Measurements from ENCODE around the gene CPTP. TPM values are rescaled to one million over a fixed set of nuclear protein-coding genes. Genes with fewer than 3 reads are reported as not detected.
A peak's percentile ranks its signal among the peaks of the same experiment; 100 is the strongest.

Gene CPTP
- total and polyA plus RNA-seq, 2 of the 13 experiments (the other 11 are each of a cell fraction or from before 2014, with no cell fraction given), result 5.5 to 9.3 TPM

DNA sequence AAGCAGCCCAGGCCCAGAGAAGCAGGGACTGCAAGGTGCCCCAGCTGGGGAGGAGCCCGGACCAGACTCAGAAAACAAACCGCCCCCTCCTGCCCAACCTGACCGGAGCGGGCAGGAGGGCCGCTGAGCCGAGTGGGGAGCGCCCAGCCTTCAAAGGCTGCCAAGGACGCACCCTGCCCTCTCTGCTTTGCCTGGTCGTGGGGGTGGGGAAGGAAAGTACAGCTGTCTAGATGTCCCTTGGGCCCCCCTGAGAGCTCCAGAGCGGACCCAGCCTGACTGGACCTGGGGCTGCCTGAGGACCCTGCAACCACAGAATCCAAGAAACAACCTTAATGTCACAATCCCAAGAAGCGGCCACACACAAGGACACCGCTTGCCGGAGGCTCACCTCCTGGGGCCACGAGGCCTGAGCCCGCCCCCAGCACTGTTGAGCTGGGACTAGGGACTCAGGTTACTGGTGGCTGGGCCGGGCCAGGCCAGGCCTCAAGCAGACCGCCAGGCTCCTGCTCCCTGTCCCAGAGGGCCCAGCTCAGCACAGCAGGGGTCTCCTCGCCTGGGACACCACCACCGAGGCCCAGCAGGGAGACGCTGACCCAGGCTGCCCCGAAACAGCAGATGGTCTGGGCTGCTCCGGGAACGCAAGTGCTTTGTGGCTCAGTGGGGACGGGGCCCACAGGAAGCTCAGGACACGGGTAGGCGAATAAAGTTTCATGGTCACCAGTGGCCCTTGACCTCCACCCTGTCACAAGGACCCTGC is 23.2 kb downstream of the CPTP start (continued):
- no peak for TF ChIP-seq U2AF1 (optimal IDR thresholded peaks at IDR 0.05; ENCODE audit: low read depth, low read length)
- peak; percentile 3; the same call in 1 of the 2 replicates for TF ChIP-seq HNF4A (CRISPR knock-in tag; IDR thresholded peaks at IDR 0.05)
- TF ChIP-seq, protein P1, sequence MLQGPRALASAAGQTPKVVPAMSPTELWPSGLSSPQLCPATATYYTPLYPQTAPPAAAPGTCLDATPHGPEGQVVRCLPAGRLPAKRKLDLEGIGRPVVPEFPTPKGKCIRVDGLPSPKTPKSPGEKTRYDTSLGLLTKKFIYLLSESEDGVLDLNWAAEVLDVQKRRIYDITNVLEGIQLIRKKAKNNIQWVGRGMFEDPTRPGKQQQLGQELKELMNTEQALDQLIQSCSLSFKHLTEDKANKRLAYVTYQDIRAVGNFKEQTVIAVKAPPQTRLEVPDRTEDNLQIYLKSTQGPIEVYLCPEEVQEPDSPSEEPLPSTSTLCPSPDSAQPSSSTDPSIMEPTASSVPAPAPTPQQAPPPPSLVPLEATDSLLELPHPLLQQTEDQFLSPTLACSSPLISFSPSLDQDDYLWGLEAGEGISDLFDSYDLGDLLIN (CRISPR knock-in tag; IDR thresholded peaks at IDR 0.05; ENCODE audit: borderline replicate concordance), result no peak
- TF ChIP-seq ATF5 (CRISPR knock-in tag; IDR thresholded peaks at IDR 0.05; ENCODE audit: low read depth), result no peak
- TF ChIP-seq PHF21A (CRISPR knock-in tag; IDR thresholded peaks at IDR 0.05), result peak; percentile 80; the same call in 1 of the 2 replicates
- no peak for TF ChIP-seq SMAD3 (CRISPR knock-in tag; IDR thresholded peaks at IDR 0.05)
- no peak for TF ChIP-seq ZNF572 (CRISPR knock-in tag; IDR thresholded peaks at IDR 0.05)
- no peak for TF ChIP-seq ZBTB42 (CRISPR knock-in tag; IDR thresholded peaks at IDR 0.05)
- no peak for TF ChIP-seq ATF1 (CRISPR knock-in tag; IDR thresholded peaks at IDR 0.05)
- peak; percentile 64 for TF ChIP-seq ARID4A (CRISPR knock-in tag; IDR thresholded peaks at IDR 0.05; ENCODE audit: borderline replicate concordance)
- no peak; the same call in 1 of the 2 replicates for TF ChIP-seq CTCF (CRISPR knock-in tag; IDR thresholded peaks at IDR 0.05)
- TF ChIP-seq ZNF7 (CRISPR knock-in tag; IDR thresholded peaks at IDR 0.05), result no peak
- TF ChIP-seq MAFK (conservative IDR thresholded peaks at IDR 0.05 in 1 of 2, IDR thresholded peaks at IDR 0.05 in 1 of 2; ENCODE audit: low read length in 2 of 2), result no peak
- TF ChIP-seq ZNF589 (CRISPR knock-in tag; conservative IDR thresholded peaks at IDR 0.05), result no peak
- TF ChIP-seq ZNF615 (CRISPR knock-in tag; IDR thresholded peaks at IDR 0.05; ENCODE audit: borderline replicate concordance), result no peak
- TF ChIP-seq, protein P2, sequence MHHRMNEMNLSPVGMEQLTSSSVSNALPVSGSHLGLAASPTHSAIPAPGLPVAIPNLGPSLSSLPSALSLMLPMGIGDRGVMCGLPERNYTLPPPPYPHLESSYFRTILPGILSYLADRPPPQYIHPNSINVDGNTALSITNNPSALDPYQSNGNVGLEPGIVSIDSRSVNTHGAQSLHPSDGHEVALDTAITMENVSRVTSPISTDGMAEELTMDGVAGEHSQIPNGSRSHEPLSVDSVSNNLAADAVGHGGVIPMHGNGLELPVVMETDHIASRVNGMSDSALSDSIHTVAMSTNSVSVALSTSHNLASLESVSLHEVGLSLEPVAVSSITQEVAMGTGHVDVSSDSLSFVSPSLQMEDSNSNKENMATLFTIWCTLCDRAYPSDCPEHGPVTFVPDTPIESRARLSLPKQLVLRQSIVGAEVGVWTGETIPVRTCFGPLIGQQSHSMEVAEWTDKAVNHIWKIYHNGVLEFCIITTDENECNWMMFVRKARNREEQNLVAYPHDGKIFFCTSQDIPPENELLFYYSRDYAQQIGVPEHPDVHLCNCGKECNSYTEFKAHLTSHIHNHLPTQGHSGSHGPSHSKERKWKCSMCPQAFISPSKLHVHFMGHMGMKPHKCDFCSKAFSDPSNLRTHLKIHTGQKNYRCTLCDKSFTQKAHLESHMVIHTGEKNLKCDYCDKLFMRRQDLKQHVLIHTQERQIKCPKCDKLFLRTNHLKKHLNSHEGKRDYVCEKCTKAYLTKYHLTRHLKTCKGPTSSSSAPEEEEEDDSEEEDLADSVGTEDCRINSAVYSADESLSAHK (CRISPR knock-in tag; IDR thresholded peaks at IDR 0.05; ENCODE audit: borderline replicate concordance), result no peak
- TF ChIP-seq ZFP37 (CRISPR knock-in tag; IDR thresholded peaks at IDR 0.05; ENCODE audit: borderline replicate concordance), result no peak
- TF ChIP-seq SAFB2 (CRISPR knock-in tag; IDR thresholded peaks at IDR 0.05; ENCODE audit: borderline replicate concordance, low read depth), result no peak
- no peak for TF ChIP-seq ZNF3 (CRISPR knock-in tag; IDR thresholded peaks at IDR 0.05)
